Midbrain (tissue), 1 donor: ENCODE measurements around the gene CNR1.
"Not testable (repeated sequence)": the region's sequence is repeated elsewhere in the genome, so short reads cannot be mapped to it uniquely, and the experiment has no call there.

Experiments used
- DNase-seq: peaks from one replicate; lab custom pipeline; 2025; lab: John Stamatoyannopoulos, UW

The CNR1 gene

GRCh38 chr6:88165844-88166492 lies at the start of gene CNR1:
CNR1 (minus strand) TSS chr6:88166347; CDS start chr6:88145274, 21,073 bp downstream.
- peak; percentile 4 for DNase-seq

GRCh38 chr6:88211446-88211845 lies 45.3 kb upstream of the CNR1 start:
- no peak for DNase-seq

GRCh38 chr6:88209301-88209700 lies 43.2 kb upstream of the CNR1 start:
- no peak for DNase-seq

GRCh38 chr6:88208726-88209125 lies 42.6 kb upstream of the CNR1 start:
- no peak for DNase-seq

GRCh38 chr6:88201734-88202133 lies 35.6 kb upstream of the CNR1 start:
- not testable (repeated sequence) for DNase-seq

GRCh38 chr6:88184921-88185320 lies 18.8 kb upstream of the CNR1 start:
- DNase-seq: no peak

- no peak for DNase-seq
Measured at GRCh38 chr6:88183471-88183870, 17.3 kb upstream of the CNR1 start.

- no peak for DNase-seq
Measured at GRCh38 chr6:88179692-88180091, 13.5 kb upstream of the CNR1 start.

- no peak for DNase-seq
Measured at GRCh38 chr6:88177961-88178464, 11.9 kb upstream of the CNR1 start.

- no peak for DNase-seq
Measured at GRCh38 chr6:88174906-88175305, 8.8 kb upstream of the CNR1 start.

GRCh38 chr6:88171312-88171711 lies 5.2 kb upstream of the CNR1 start:
- DNase-seq: no peak

GRCh38 chr6:88168362-88168761 lies 2.2 kb upstream of the CNR1 start:
- no peak for DNase-seq

GRCh38 chr6:88167352-88167937 lies 1.3 kb upstream of the CNR1 start:
- DNase-seq: no peak

- DNase-seq: no peak
Measured at GRCh38 chr6:88166493-88167351, 575 bp upstream of the CNR1 start.

GRCh38 chr6:88165087-88165843 lies 882 bp downstream of the CNR1 start:
- DNase-seq: no peak

GRCh38 chr6:88164061-88164460 lies 2.1 kb downstream of the CNR1 start:
- no peak for DNase-seq

- no peak for DNase-seq
Measured at GRCh38 chr6:88163616-88164015, 2.5 kb downstream of the CNR1 start.

GRCh38 chr6:88161940-88162339 lies 4.2 kb downstream of the CNR1 start:
- DNase-seq: no peak

- no peak for DNase-seq
Measured at GRCh38 chr6:88157106-88157505, 9.0 kb downstream of the CNR1 start.

GRCh38 chr6:88145298-88145963 lies 20.7 kb downstream of the CNR1 start:
- DNase-seq: no peak

GRCh38 chr6:88144637-88145297 lies 21.4 kb downstream of the CNR1 start:
- DNase-seq: no peak
